HCT116 (cell line): ENCODE measurements around the gene RGS12. TPM values are rescaled to one million over a fixed set of nuclear protein-coding genes. Genes with fewer than 3 reads are reported as not detected.

Experiments
- ATAC-seq: fragments of 200-7000 bp; cut with Tn5 transposase; 2 replicates; pipeline ENCODE4 v1.9.1; 2020; ENCODE audit warnings: mild to moderate bottlenecking, moderate library complexity
- BruUV-seq: library from RNA; stranded (reverse); fragments of 400-500 nt; replicated peaks from 2 replicates; lab custom pipeline; 2021; lab: Mats Ljungman, UMichigan
- CTCF ChIA-PET: fragments of 300-600 bp; sonication (Branson Sonifier 250); formaldehyde crosslinking; loops from one replicate; lab custom pipeline; 2021; ENCODE audit warnings: antibody characterized with exemption; lab: Charles Lee
- POLR2A ChIA-PET: fragments of 300-600, 350-600 bp; sonication (Branson Sonifier 250); formaldehyde crosslinking; loops from one replicate; lab custom pipeline; 2021; ENCODE audit warnings: antibody characterized with exemption; lab: Charles Lee
- RAD21 ChIA-PET, 2 experiments: fragments of 300-600 bp; sonication (Branson Sonifier 250); formaldehyde crosslinking; loops; one replicate each; lab custom pipeline; 2023; ENCODE audit warnings: low total read pairs in 2 of 2; ENCODE audit not compliant: uncharacterized antibody in 2 of 2, unreplicated experiment in 2 of 2, low non-redundant PET in 1 of 2; lab: Charles Lee
- DNase-seq: peaks from one replicate; pipeline ENCODE4 v3.0.0-alpha.2; 2010; ENCODE audit warnings: low read depth, low spot score
- H2AFZ ChIP-seq: fragments of 200-600 bp; shearing (Covaris generic), sonication (generic); 2 replicates; pipeline ENCODE4 v1.6.1; 2017; ENCODE audit warnings: low read depth, mixed run types, mixed read lengths, antibody characterized with exemption, low read length; ENCODE audit not compliant: poor library complexity, severe bottlenecking
- H3K27ac ChIP-seq: 2 replicates; pipeline ENCODE4 v1.5.1; 2012; ENCODE audit warnings: low read depth, low read length
- H3K27me3 ChIP-seq: fragments of 200-600 bp; sonication (generic); 2 replicates; pipeline ENCODE4 v1.6.1; 2016; ENCODE audit warnings: mixed run types, low read length, mixed read lengths; ENCODE audit not compliant: insufficient read depth
- H3K36me3 ChIP-seq, 2 experiments: fragments of 200-500 bp in 1 of 2; fragments of 200-600 bp in 1 of 2; sonication (Bioruptor generic) in 1 of 2; sonication (generic) in 1 of 2; 2 replicates each; pipeline versions ENCODE4 v1.5.1 to v1.6.1; 2014 to 2016; ENCODE audit warnings: low read length in 2 of 2, inconsistent platforms in 1 of 2, mixed read lengths in 1 of 2, mixed run types in 1 of 2; ENCODE audit not compliant: insufficient read depth in 2 of 2, control insufficient read depth in 1 of 2
- H3K4me1 ChIP-seq, 2 experiments: fragments of 200-600 bp in 1 of 2; sonication (generic) in 1 of 2; 2 replicates each; pipeline versions ENCODE4 v1.5.1 to v1.6.1; 2012 to 2017; ENCODE audit warnings: low read length in 2 of 2, inconsistent platforms in 1 of 2, mild to moderate bottlenecking in 1 of 2, mixed read lengths in 1 of 2, mixed run types in 1 of 2, moderate library complexity in 1 of 2; ENCODE audit not compliant: insufficient read depth in 2 of 2, control insufficient read depth in 1 of 2
- H3K4me2 ChIP-seq: fragments of 200-600 bp; sonication (generic); 2 replicates; pipeline ENCODE4 v1.6.1; 2017; ENCODE audit warnings: mixed run types, low read length, mixed read lengths
- H3K4me3 ChIP-seq, 2 experiments: fragments of 200-600 bp in 1 of 2; sonication (generic) in 1 of 2; replicated peaks in 1 of 2; 2 replicates each; pipeline ENCODE4 v1.5.1; 2011 to 2016; ENCODE audit warnings: low read length in 2 of 2, control low read depth in 1 of 2, low read depth in 1 of 2, mild to moderate bottlenecking in 1 of 2, mixed read lengths in 1 of 2, mixed run types in 1 of 2
- H3K79me2 ChIP-seq: fragments of 200-600 bp; sonication (generic); 2 replicates; pipeline ENCODE4 v1.6.1; 2017; ENCODE audit warnings: mild to moderate bottlenecking, mixed run types, low read length, moderate library complexity, mixed read lengths; ENCODE audit not compliant: insufficient read depth
- H3K9ac ChIP-seq: fragments of 200-600 bp; sonication (generic); 2 replicates; pipeline ENCODE4 v1.6.1; 2016; ENCODE audit warnings: low read length, mixed read lengths
- H3K9me2 ChIP-seq: fragments of 200-600 bp; sonication (generic), shearing (Covaris generic); 2 replicates; pipeline ENCODE4 v1.6.1; 2017; ENCODE audit warnings: mixed run types, mild to moderate bottlenecking, moderate library complexity; ENCODE audit not compliant: insufficient read depth
- H3K9me3 ChIP-seq, 2 experiments: fragments of 200-500 bp in 1 of 2; fragments of 200-600 bp in 1 of 2; sonication (Bioruptor generic) in 1 of 2; sonication (generic) in 1 of 2; 2 replicates each; pipeline ENCODE4 v1.6.1; 2014 to 2017; ENCODE audit warnings: low read length in 2 of 2, mixed read lengths in 2 of 2, inconsistent platforms in 1 of 2, low read depth in 1 of 2, mild to moderate bottlenecking in 1 of 2, mixed run types in 1 of 2, moderate library complexity in 1 of 2; ENCODE audit not compliant: control insufficient read depth in 1 of 2, insufficient read depth in 1 of 2
- H4K20me1 ChIP-seq: fragments of 200-600 bp; sonication (generic), shearing (Covaris generic); 2 replicates; pipeline ENCODE4 v1.6.1; 2017; ENCODE audit warnings: mixed run types, mild to moderate bottlenecking, moderate library complexity; ENCODE audit not compliant: insufficient read depth
- ATF3 ChIP-seq: IDR thresholded peaks from 2 replicates; pipeline ENCODE4 v1.6.1; 2012
- CBX3 ChIP-seq: IDR thresholded peaks from 2 replicates; pipeline ENCODE4 v1.6.1; 2012; ENCODE audit warnings: low read depth
- CEBPB ChIP-seq: IDR thresholded peaks from 2 replicates; pipeline ENCODE4 v1.6.1; 2012; ENCODE audit warnings: low read depth
- CTCF ChIP-seq, 3 experiments: fragments of 200-600 bp in 1 of 3; sonication (generic) in 1 of 3; IDR thresholded peaks in 2 of 3; conservative IDR thresholded peaks in 1 of 3; 2 replicates each; pipeline ENCODE4 v1.5.1; 2012 to 2017; ENCODE audit warnings: low read depth in 2 of 3, low read length in 2 of 3, antibody characterized with exemption in 1 of 3, borderline replicate concordance in 1 of 3, control low read depth in 1 of 3, mild to moderate bottlenecking in 1 of 3, mixed read lengths in 1 of 3, mixed run types in 1 of 3, moderate library complexity in 1 of 3; ENCODE audit not compliant: insufficient read depth in 1 of 3
- EGR1 ChIP-seq: IDR thresholded peaks from 2 replicates; pipeline ENCODE4 v1.6.1; 2012; ENCODE audit warnings: low read depth
- ELF1 ChIP-seq: IDR thresholded peaks from 2 replicates; pipeline ENCODE4 v1.6.1; 2012; ENCODE audit warnings: low read depth, borderline replicate concordance
- EZH2phosphoT487 ChIP-seq: fragments of 200-600 bp; IDR thresholded peaks from 2 replicates; pipeline ENCODE4 v1.6.1; 2018; ENCODE audit warnings: antibody characterized with exemption, borderline replicate concordance
- POLR2A ChIP-seq: IDR thresholded peaks from 2 replicates; pipeline ENCODE4 v1.7.0; 2011; ENCODE audit warnings: borderline replicate concordance; ENCODE audit not compliant: insufficient read depth, insufficient read length; ENCODE audit errors: extremely low read depth
- SIN3A ChIP-seq: IDR thresholded peaks from 2 replicates; pipeline ENCODE4 v1.6.1; 2012; ENCODE audit warnings: low read depth
- SP1 ChIP-seq: IDR thresholded peaks from 2 replicates; pipeline ENCODE4 v1.6.1; 2012; ENCODE audit warnings: low read depth
- TCF7L2 ChIP-seq: IDR thresholded peaks from 2 replicates; pipeline ENCODE4 v1.7.0; 2011; ENCODE audit warnings: borderline replicate concordance, inconsistent platforms; ENCODE audit not compliant: insufficient read depth, insufficient read length; ENCODE audit errors: extremely low read depth
- YY1 ChIP-seq: IDR thresholded peaks from 2 replicates; pipeline ENCODE4 v1.6.1; 2011; ENCODE audit warnings: low read length, low read depth, moderate library complexity, mild to moderate bottlenecking; ENCODE audit not compliant: insufficient replicate concordance; ENCODE audit errors: extremely low read depth
- ZBTB33 ChIP-seq: IDR thresholded peaks from 2 replicates; pipeline ENCODE4 v1.6.1; 2011; ENCODE audit warnings: mild to moderate bottlenecking, low read length, moderate library complexity; ENCODE audit not compliant: insufficient replicate concordance; ENCODE audit errors: extremely low read depth
- ZFX ChIP-seq: fragments of 450-650 bp; IDR thresholded peaks from 2 replicates; pipeline ENCODE4 v1.6.1; 2017
- intact Hi-C: fragments of 100-400 bp; cut with micrococcal nuclease; formaldehyde crosslinking; loops from 2 replicates; pipeline ENCODE4 v1.10.0; 2022
- total RNA-seq: library from RNA; stranded (reverse); gene quantifications from one replicate; pipeline ENCODE4 v1.2.1, GENCODE V29; 2021; ENCODE audit not compliant: unreplicated experiment

The RGS12 gene
- total RNA-seq, 1 experiment from 2014 or later, result 22.2 TPM

- TF ChIP-seq EZH2phosphoT487 (no peak), POLR2A (no peak), CTCF (IDR thresholded peaks at IDR 0.05 in 2 of 3, conservative IDR thresholded peaks at IDR 0.05 in 1 of 3; ENCODE audit: borderline replicate concordance in 1 of 3, insufficient read depth in 1 of 3, low read depth in 2 of 3, low read length in 2 of 3) (no peak), ATF3 (no peak), YY1 (no peak), EGR1 (no peak), ZBTB33 (no peak), ELF1 (no peak), TCF7L2 (no peak), SIN3A (no peak), CBX3 (no peak), SP1 (no peak), CEBPB (no peak), ZFX (no peak)
- Histone ChIP-seq H3K4me3 (no peak overlapping the region), H3K4me2 (no peak overlapping the region), H3K4me1 (no peaks in the 10 kb centered on the region), H3K36me3 (no peaks in the 10 kb centered on the region; a peak in 1 of 4 replicates), H3K9ac (no peak overlapping the region), H3K9me3 (no peaks in the 10 kb centered on the region), H2AFZ (no peak overlapping the region), H3K27me3 (no peaks in the 10 kb centered on the region), H3K79me2 (no peaks in the 10 kb centered on the region), H3K27ac (no peak overlapping the region), H3K9me2 (no peaks in the 10 kb centered on the region), H4K20me1 (no peaks in the 10 kb centered on the region)
- no peak for DNase-seq
- BruUV-seq, result no TSS peak
- ATAC-seq, result no peak
- ChIA-PET CTCF (no interaction called here), RAD21 (no interaction called here), POLR2A (interaction anchor here (0.6 kb wide), 1 partner anchor 28 kb away, joined by 3 read pairs; no protein-coding TSS in a partner anchor)
- intact Hi-C loops, result no loop called here
Observed at GRCh38 chr4:3324093-3324815, 31.4 kb downstream of the RGS12 start.
